GDM1 (cell line): ENCODE measurements around the gene CTLA4.
"Not testable (repeated sequence)": the region's sequence is repeated elsewhere in the genome, so short reads cannot be mapped to it uniquely, and the experiment has no call there.

Experiments
- DNase-seq: peaks from one replicate; lab custom pipeline; 2025; lab: John Stamatoyannopoulos, UW

The CTLA4 gene

GRCh38 chr2:203858176-203858575, 9.4 kb upstream of the CTLA4 start:
- no peak for DNase-seq

- no peak for DNase-seq
These were observed 8.4 kb upstream of the CTLA4 start for GRCh38 chr2:203859030-203859789.

GRCh38 chr2:203861197-203861596, 6.4 kb upstream of the CTLA4 start:
- DNase-seq = no peak

GRCh38 chr2:203861607-203862006, 6.0 kb upstream of the CTLA4 start:
- no peak for DNase-seq

- DNase-seq = no peak
These were observed 1.9 kb downstream of the CTLA4 start for GRCh38 chr2:203869223-203870042.

GRCh38 chr2:203870481-203870880, 2.9 kb downstream of the CTLA4 start:
- no peak for DNase-seq

GRCh38 chr2:203870941-203871340, 3.4 kb downstream of the CTLA4 start:
- no peak for DNase-seq

GRCh38 chr2:203871371-203871983, 3.9 kb downstream of the CTLA4 start:
- DNase-seq = no peak

GRCh38 chr2:203873461-203873860, 5.9 kb downstream of the CTLA4 start:
- DNase-seq = no peak

GRCh38 chr2:203873921-203874631, 6.5 kb downstream of the CTLA4 start:
- no peak for DNase-seq

- no peak for DNase-seq
These were observed 7.9 kb downstream of the CTLA4 start for GRCh38 chr2:203875471-203875870.

GRCh38 chr2:203876328-203876727, 8.8 kb downstream of the CTLA4 start:
- no peak for DNase-seq

GRCh38 chr2:203878063-203878462, 10.5 kb downstream of the CTLA4 start:
- DNase-seq = no peak

GRCh38 chr2:203880557-203881125, 13.1 kb downstream of the CTLA4 start:
- DNase-seq = no peak

- not testable (repeated sequence) for DNase-seq
These were observed 13.6 kb downstream of the CTLA4 start for GRCh38 chr2:203881185-203881584.

GRCh38 chr2:203882551-203882950, 15.0 kb downstream of the CTLA4 start:
- DNase-seq = no peak

- no peak for DNase-seq
These were observed 19.1 kb downstream of the CTLA4 start for GRCh38 chr2:203886661-203887151.

GRCh38 chr2:203887677-203888076, 20.1 kb downstream of the CTLA4 start:
- DNase-seq = no peak

- DNase-seq = no peak
These were observed 22.0 kb downstream of the CTLA4 start for GRCh38 chr2:203889542-203889941.

GRCh38 chr2:203889944-203890343, 22.4 kb downstream of the CTLA4 start:
- no peak for DNase-seq

- no peak for DNase-seq
These were observed 23.2 kb downstream of the CTLA4 start for GRCh38 chr2:203890733-203891132.

GRCh38 chr2:203891474-203891873, 23.9 kb downstream of the CTLA4 start:
- DNase-seq = no peak
